GM23338 (cell line): ENCODE results near the gene SCIN. TPM values are rescaled to one million over a fixed set of nuclear protein-coding genes. Genes with fewer than 3 reads are reported as not detected.

Experiments used
- ATAC-seq: fragments of 200-7000 bp; cut with Tn5 transposase; 3 replicates; pipeline ENCODE4 v1.9.1; 2020
- DNase-seq: peaks from one replicate; pipeline ENCODE4 v3.0.0-alpha.2; 2015; ENCODE audit warnings: low spot score
- H2AFZ ChIP-seq: fragments of 200-600 bp; sonication (generic); 2 replicates; pipeline ENCODE4 v1.8.0; 2016; ENCODE audit warnings: antibody characterized with exemption, mild to moderate bottlenecking, moderate library complexity
- H3F3A ChIP-seq: fragments of 200-600 bp; sonication (generic); replicated peaks from 2 replicates; pipeline ENCODE4 v1.8.0; 2017; ENCODE audit warnings: antibody characterized with exemption, mixed run types, low read depth
- H3K27ac ChIP-seq: fragments of 200-600 bp; sonication (generic); 2 replicates; pipeline ENCODE4 v1.6.1; 2016; ENCODE audit warnings: low read depth
- H3K27me3 ChIP-seq: fragments of 200-600 bp; sonication (generic); 2 replicates; pipeline ENCODE4 v1.8.0; 2016; ENCODE audit warnings: mild to moderate bottlenecking, mixed run types, moderate library complexity; ENCODE audit not compliant: insufficient read depth
- H3K36me3 ChIP-seq: fragments of 200-600 bp; sonication (generic); 2 replicates; pipeline ENCODE4 v1.8.0; 2016; ENCODE audit warnings: mild to moderate bottlenecking; ENCODE audit not compliant: insufficient read depth
- H3K4me1 ChIP-seq: fragments of 200-600 bp; sonication (generic); 2 replicates; pipeline ENCODE4 v1.8.0; 2016; ENCODE audit warnings: mild to moderate bottlenecking, moderate library complexity; ENCODE audit not compliant: insufficient read depth
- H3K4me2 ChIP-seq: fragments of 200-600 bp; sonication (generic); 2 replicates; pipeline ENCODE4 v1.7.1; 2017; ENCODE audit warnings: mixed run types
- H3K4me3 ChIP-seq: fragments of 200-600 bp; sonication (generic); 2 replicates; pipeline ENCODE4 v1.6.1; 2016; ENCODE audit warnings: mixed run types
- H3K79me2 ChIP-seq: fragments of 200-600 bp; sonication (generic); replicated peaks from 2 replicates; pipeline ENCODE4 v1.8.0; 2017; ENCODE audit warnings: mild to moderate bottlenecking; ENCODE audit not compliant: insufficient read depth
- H3K9me2 ChIP-seq: fragments of 200-600 bp; sonication (generic); 2 replicates; pipeline ENCODE4 v1.8.0; 2017; ENCODE audit not compliant: insufficient read depth
- H4K20me1 ChIP-seq: fragments of 200-600 bp; sonication (generic); replicated peaks from 2 replicates; pipeline ENCODE4 v1.8.0; 2017; ENCODE audit warnings: mild to moderate bottlenecking; ENCODE audit not compliant: insufficient read depth
- H3K27ac Mint-ChIP-seq: 2 replicates; pipeline ENCODE4 v1.8.0; 2020; ENCODE audit warnings: inconsistent platforms, mild to moderate bottlenecking, moderate library complexity, mixed read lengths
- H3K27me3 Mint-ChIP-seq: 3 replicates; pipeline ENCODE4 v1.8.0; 2022; ENCODE audit warnings: low read depth, mild to moderate bottlenecking, moderate library complexity, mixed read lengths, inconsistent platforms; ENCODE audit not compliant: insufficient read depth, poor library complexity
- H3K36me3 Mint-ChIP-seq: 3 replicates; pipeline ENCODE4 v1.8.0; 2021; ENCODE audit warnings: low read depth, mild to moderate bottlenecking, inconsistent platforms, moderate library complexity, mixed read lengths
- H3K4me1 Mint-ChIP-seq: 3 replicates; pipeline ENCODE4 v1.8.0; 2020; ENCODE audit warnings: mild to moderate bottlenecking, inconsistent platforms, mixed read lengths
- H3K4me3 Mint-ChIP-seq: 3 replicates; pipeline ENCODE4 v1.8.0; 2021; ENCODE audit warnings: moderate library complexity, mild to moderate bottlenecking, inconsistent platforms, mixed read lengths
- H3K9me3 Mint-ChIP-seq: 3 replicates; pipeline ENCODE4 v1.8.0; 2020; ENCODE audit warnings: moderate library complexity, mild to moderate bottlenecking, inconsistent platforms, mixed read lengths
- CREB1 ChIP-seq: fragments of 250-450 bp; sonication (Bioruptor Pico); IDR thresholded peaks from 2 replicates; pipeline ENCODE4 v1.5.0; 2020; ENCODE audit warnings: low read depth, mild to moderate bottlenecking, moderate library complexity
- CTCF ChIP-seq, 2 experiments: fragments of 200-600 bp in 1 of 2; sonication (generic) in 1 of 2; conservative IDR thresholded peaks; 2 replicates each; pipeline versions ENCODE4 v1.5.1 to v1.6.1; 2016 to 2017; ENCODE audit warnings: antibody characterized with exemption in 2 of 2, low read depth in 2 of 2, mild to moderate bottlenecking in 2 of 2, moderate library complexity in 1 of 2
- ETS1 ChIP-seq: IDR thresholded peaks from 2 replicates; pipeline ENCODE4 v1.6.1; 2016; ENCODE audit warnings: antibody characterized with exemption
- EZH2 ChIP-seq: fragments of 200-600 bp; sonication (generic); IDR thresholded peaks from one replicate; pipeline ENCODE4 v1.8.0; 2017; ENCODE audit warnings: antibody characterized with exemption, mild to moderate bottlenecking, low read depth; ENCODE audit not compliant: unreplicated experiment
- EZH2phosphoT487 ChIP-seq: fragments of 200-600 bp; sonication (generic); IDR thresholded peaks from one replicate; pipeline ENCODE4 v1.8.1; 2018; ENCODE audit warnings: antibody characterized with exemption; ENCODE audit not compliant: unreplicated experiment
- JUNB ChIP-seq: IDR thresholded peaks from one replicate; pipeline ENCODE4 v1.6.1; 2016; ENCODE audit warnings: antibody characterized with exemption; ENCODE audit not compliant: unreplicated experiment
- NANOG ChIP-seq: IDR thresholded peaks from 2 replicates; pipeline ENCODE4 v1.6.1; 2016; ENCODE audit warnings: antibody characterized with exemption, borderline replicate concordance
- POLR2AphosphoS5 ChIP-seq: IDR thresholded peaks from 2 replicates; pipeline ENCODE4 v1.6.1; 2016; ENCODE audit warnings: antibody characterized with exemption, low read depth
- REST ChIP-seq: IDR thresholded peaks from one replicate; pipeline ENCODE4 v1.6.1; 2018; ENCODE audit warnings: antibody characterized with exemption; ENCODE audit not compliant: unreplicated experiment
- STAT1 ChIP-seq: IDR thresholded peaks from one replicate; pipeline ENCODE4 v1.6.1; 2016; ENCODE audit warnings: antibody characterized with exemption; ENCODE audit not compliant: unreplicated experiment
- ZNF114 ChIP-seq: fragments of 250-450 bp; sonication (Bioruptor Pico); IDR thresholded peaks from 2 replicates; pipeline ENCODE4 v1.5.0; 2020; ENCODE audit warnings: mild to moderate bottlenecking, moderate library complexity
- ZNF331 ChIP-seq: fragments of 250-450 bp; sonication (Bioruptor Pico); IDR thresholded peaks from 2 replicates; pipeline ENCODE4 v1.5.0; 2020; ENCODE audit warnings: low read depth, mild to moderate bottlenecking, moderate library complexity
- ZNF462 ChIP-seq: fragments of 250-450 bp; sonication (Bioruptor Pico); IDR thresholded peaks from 2 replicates; pipeline ENCODE4 v1.5.0; 2020; ENCODE audit warnings: mild to moderate bottlenecking, moderate library complexity
- polyA plus RNA-seq: library from polyadenylated mRNA; unstranded; fragments of >200 nt; fragmentation: Nextera tagmentation; extraction: Ambion mirVana; gene quantifications from 2 replicates; pipeline ENCODE4 v1.2.1, GENCODE V29; 2016
- total RNA-seq: library from RNA; depleted of rRNA; stranded (reverse); fragments of >200 nt; shearing (Covaris generic); gene quantifications from 2 replicates; pipeline ENCODE4 v1.2.3, GENCODE V29; 2014

Gene SCIN
- total and polyA plus RNA-seq, 2 experiments from 2014 or later: 0.80 to 0.92 TPM

- H3K27ac Mint-ChIP-seq: no peak overlapping the region
- TF ChIP-seq CTCF (conservative IDR thresholded peaks at IDR 0.05; ENCODE audit: low read depth in 2 of 2) (no peak), EZH2 (no peak), CREB1 (CRISPR knock-in tag) (no peak), STAT1 (no peak), ZNF331 (CRISPR knock-in tag) (no peak), ZNF462 (CRISPR knock-in tag) (no peak), ETS1 (no peak), POLR2AphosphoS5 (no peak), REST (no peak), JUNB (no peak), ZNF114 (CRISPR knock-in tag) (no peak), NANOG (no peak), EZH2phosphoT487 (no peak)
Observed at GRCh38 chr7:12531784-12532183, 38.7 kb upstream of the SCIN start.

More at GRCh38 chr7:12531784-12532183, 38.7 kb upstream of the SCIN start:
- H3K27me3 Mint-ChIP-seq: peaks cover 3% of the 10 kb centered on the region
- Histone ChIP-seq H3F3A (no peaks in the 10 kb centered on the region), H3K4me2 (no peak overlapping the region), H3K4me1 (peaks cover 18% of the 10 kb centered on the region), H3K36me3 (no peaks in the 10 kb centered on the region), H4K20me1 (no peaks in the 10 kb centered on the region), H2AFZ (0 out of 2 replicates have a peak overlapping the region, but pooled peaks have one; percentile 32), H3K79me2 (no peaks in the 10 kb centered on the region), H3K4me3 (no peak overlapping the region), H3K27me3 (no peaks in the 10 kb centered on the region), H3K9me2 (no peaks in the 10 kb centered on the region; the same call in 1 of the 2 replicates), H3K27ac (no peak overlapping the region)
- no peak overlapping the region for H3K4me3 Mint-ChIP-seq
- H3K9me3 Mint-ChIP-seq: peaks cover 22% of the 10 kb centered on the region
- ATAC-seq: no peak
- peaks cover 17% of the 10 kb centered on the region for H3K36me3 Mint-ChIP-seq
- DNase-seq: no peak
- H3K4me1 Mint-ChIP-seq: peaks cover 16% of the 10 kb centered on the region
